GM23248 (cell line): ENCODE data around the gene OPRL1.

Source experiments
- EZH2 ChIP-seq: fragments of 200-600 bp; sonication (generic); IDR thresholded peaks from 2 replicates; pipeline ENCODE4 v1.6.1; 2018; ENCODE audit warnings: antibody characterized with exemption, mild to moderate bottlenecking; ENCODE audit not compliant: insufficient read depth, poor library complexity, severe bottlenecking
- EZH2phosphoT487 ChIP-seq: fragments of 200-600 bp; sonication (generic); IDR thresholded peaks from 2 replicates; pipeline ENCODE4 v1.6.1; 2018; ENCODE audit warnings: antibody characterized with exemption, moderate library complexity, mild to moderate bottlenecking, low read depth; ENCODE audit not compliant: insufficient read depth

DNA sequence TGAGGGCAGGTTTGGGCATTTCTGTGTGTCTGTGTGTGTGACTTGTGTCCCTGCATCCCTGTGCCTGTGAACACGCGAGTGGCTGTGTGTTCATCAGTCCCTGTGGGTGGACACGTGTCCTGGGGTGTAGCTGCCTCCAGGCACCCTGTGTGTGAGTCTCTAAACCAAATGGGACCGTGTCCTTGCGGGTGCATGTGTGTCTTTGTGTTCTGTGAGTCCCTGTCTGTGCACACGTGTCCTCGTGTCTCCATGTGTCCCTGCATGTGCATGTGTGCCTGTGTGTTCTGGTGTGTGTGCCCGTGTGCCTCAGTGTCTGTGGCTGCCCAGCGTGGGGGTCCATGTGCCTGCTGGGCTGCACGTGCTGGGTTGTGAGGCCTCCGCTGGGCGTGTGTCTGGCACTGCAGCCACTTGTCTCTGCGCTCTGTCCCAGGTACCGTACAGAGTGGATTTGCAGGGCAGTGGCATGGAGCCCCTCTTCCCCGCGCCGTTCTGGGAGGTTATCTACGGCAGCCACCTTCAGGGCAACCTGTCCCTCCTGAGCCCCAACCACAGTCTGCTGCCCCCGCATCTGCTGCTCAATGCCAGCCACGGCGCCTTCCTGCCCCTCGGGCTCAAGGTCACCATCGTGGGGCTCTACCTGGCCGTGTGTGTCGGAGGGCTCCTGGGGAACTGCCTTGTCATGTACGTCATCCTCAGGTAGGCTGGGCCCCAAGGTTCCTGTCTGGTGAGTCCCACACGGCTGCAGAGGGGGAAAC, 12.6 kb downstream of the OPRL1 start:
- TF ChIP-seq EZH2 (no peak), EZH2phosphoT487 (no peak)
